H1 (cell line): ENCODE measurements around the gene RNF149. TPM values are rescaled to one million over a fixed set of nuclear protein-coding genes. Genes with fewer than 3 reads are reported as not detected.

Source experiments
- CTCF ChIA-PET: fragments of 300-600 bp; sonication (Branson Sonifier 250); formaldehyde crosslinking; loops from one replicate; lab custom pipeline; 2021; ENCODE audit not compliant: partially characterized antibody; lab: Charles Lee
- POLR2A ChIA-PET: fragments of 300-600 bp; sonication (Branson Sonifier 250); formaldehyde crosslinking; loops from one replicate; lab custom pipeline; 2021; ENCODE audit warnings: inconsistent platforms; ENCODE audit not compliant: partially characterized antibody; lab: Charles Lee
- DNase-seq, 2 experiments: peaks; one replicate each; pipeline versions ENCODE4 v3.0.0 to v3.0.0-alpha.2; 2010 to 2022; ENCODE audit warnings: low spot score in 2 of 2, low read depth in 1 of 2, mixed read lengths in 1 of 2
- FAIRE-seq: peaks from 2 replicates; lab custom pipeline; 2011; peaks lifted over from hg19 to GRCh38; lab: Jason Lieb, UNC
- H2AFZ ChIP-seq: 2 replicates; pipeline ENCODE4 v1.8.1; 2012; ENCODE audit warnings: low read length, inconsistent platforms
- H2AK5ac ChIP-seq: 2 replicates; pipeline ENCODE4 v1.6.1; 2013; ENCODE audit warnings: low read depth, low read length
- H2BK120ac ChIP-seq: replicated peaks from 2 replicates; pipeline ENCODE3; 2013; ENCODE audit warnings: low read depth, low read length, inconsistent platforms
- H2BK12ac ChIP-seq: 2 replicates; pipeline ENCODE4 v1.6.1; 2013; ENCODE audit warnings: low read depth, low read length
- H2BK15ac ChIP-seq: 2 replicates; pipeline ENCODE4 v1.6.1; 2013; ENCODE audit warnings: low read length
- H2BK20ac ChIP-seq: 2 replicates; pipeline ENCODE4 v1.6.1; 2013; ENCODE audit warnings: low read length
- H2BK5ac ChIP-seq: 2 replicates; pipeline ENCODE4 v1.6.1; 2013; ENCODE audit warnings: low read depth, low read length
- H3K14ac ChIP-seq: 2 replicates; pipeline ENCODE4 v1.6.1; 2013; ENCODE audit warnings: inconsistent platforms; ENCODE audit not compliant: insufficient read length
- H3K18ac ChIP-seq: 2 replicates; pipeline ENCODE4 v1.6.1; 2013; ENCODE audit warnings: low read length; ENCODE audit errors: extremely low read depth
- H3K23ac ChIP-seq: 2 replicates; pipeline ENCODE4 v1.6.1; 2013; ENCODE audit warnings: inconsistent platforms; ENCODE audit not compliant: insufficient read length
- H3K23me2 ChIP-seq: 2 replicates; pipeline ENCODE4 v1.6.1; 2013; ENCODE audit warnings: low read depth, low read length
- H3K27ac ChIP-seq: 2 replicates; pipeline ENCODE4 v1.6.1; 2011; ENCODE audit warnings: low read depth, low read length, inconsistent platforms
- H3K27me3 ChIP-seq, 4 experiments: replicated peaks in 1 of 4; 1 replicate in 1 of 4; 2 replicates in 3 of 4; pipeline versions ENCODE4 v1.6.1 to v1.8.1; 2011 to 2013; ENCODE audit warnings: low read length in 3 of 4, mild to moderate bottlenecking in 3 of 4, inconsistent platforms in 2 of 4, mixed read lengths in 2 of 4, moderate library complexity in 1 of 4; ENCODE audit not compliant: control insufficient read depth in 3 of 4, insufficient read depth in 3 of 4; ENCODE audit errors: extremely low read depth in 1 of 4
- H3K36me3 ChIP-seq, 4 experiments: 2 replicates each; pipeline versions ENCODE4 v1.6.1 to v1.8.1; 2011 to 2013; ENCODE audit warnings: mild to moderate bottlenecking in 4 of 4, low read length in 3 of 4, moderate library complexity in 2 of 4, control low read depth in 1 of 4, inconsistent platforms in 1 of 4; ENCODE audit not compliant: insufficient read depth in 4 of 4, control insufficient read depth in 2 of 4
- H3K4ac ChIP-seq: replicated peaks from 2 replicates; pipeline ENCODE3; 2013; ENCODE audit warnings: low read length, low read depth, mixed read lengths, inconsistent platforms; ENCODE audit not compliant: insufficient read length
- H3K4me1 ChIP-seq, 4 experiments: replicated peaks in 1 of 4; 1 replicate in 1 of 4; 2 replicates in 3 of 4; pipeline versions ENCODE4 v1.6.1 to v1.8.1; 2011 to 2013; ENCODE audit warnings: low read length in 3 of 4, inconsistent platforms in 2 of 4, mixed read lengths in 1 of 4; ENCODE audit not compliant: insufficient read depth in 4 of 4, control insufficient read depth in 3 of 4
- H3K4me2 ChIP-seq, 2 experiments: 2 replicates each; pipeline versions ENCODE4 v1.6.1 to v1.8.1; 2011 to 2013; ENCODE audit warnings: low read depth in 2 of 2, low read length in 2 of 2, control low read depth in 1 of 2, inconsistent platforms in 1 of 2, mild to moderate bottlenecking in 1 of 2; ENCODE audit not compliant: insufficient read depth in 1 of 2
- H3K4me3 ChIP-seq, 4 experiments: fragments of 200-600, 300-600 bp in 1 of 4; sonication (generic), shearing (Covaris generic), sonication (Bioruptor Twin) in 1 of 4; 2 replicates each; pipeline versions ENCODE4 v1.5.1 to v1.8.1; 2011 to 2016; ENCODE audit warnings: low read length in 4 of 4, low read depth in 3 of 4, control low read depth in 2 of 4, inconsistent platforms in 2 of 4, mild to moderate bottlenecking in 2 of 4, mixed read lengths in 1 of 4, moderate library complexity in 1 of 4; ENCODE audit not compliant: insufficient read depth in 2 of 4; ENCODE audit errors: extremely low read depth in 1 of 4
- H3K56ac ChIP-seq: replicated peaks from 2 replicates; pipeline ENCODE3; 2013; ENCODE audit warnings: low read depth, mild to moderate bottlenecking, mixed read lengths, low read length, inconsistent platforms; ENCODE audit not compliant: insufficient read length
- H3K79me1 ChIP-seq: 2 replicates; pipeline ENCODE4 v1.6.1; 2013; ENCODE audit warnings: low read depth, low read length, control low read depth
- H3K79me2 ChIP-seq, 2 experiments: 2 replicates each; pipeline versions ENCODE4 v1.6.1 to v1.8.1; 2012 to 2013; ENCODE audit warnings: low read length in 2 of 2, mild to moderate bottlenecking in 2 of 2, inconsistent platforms in 1 of 2; ENCODE audit not compliant: insufficient read depth in 2 of 2, control insufficient read depth in 1 of 2
- H3K9ac ChIP-seq, 4 experiments: replicated peaks in 1 of 4; 1 replicate in 1 of 4; 2 replicates in 3 of 4; pipeline versions ENCODE4 v1.6.1 to v1.8.1; 2011 to 2013; ENCODE audit warnings: low read depth in 3 of 4, low read length in 3 of 4, control low read depth in 2 of 4, mild to moderate bottlenecking in 2 of 4, moderate library complexity in 2 of 4, inconsistent platforms in 1 of 4; ENCODE audit errors: extremely low read depth in 1 of 4
- H3K9me3 ChIP-seq, 2 experiments: 2 replicates each; pipeline versions ENCODE4 v1.6.1 to v1.8.1; 2012 to 2013; ENCODE audit warnings: mild to moderate bottlenecking in 2 of 2, moderate library complexity in 2 of 2, control low read depth in 1 of 2, inconsistent platforms in 1 of 2, low read depth in 1 of 2, low read length in 1 of 2, mixed read lengths in 1 of 2; ENCODE audit not compliant: insufficient read depth in 2 of 2
- H4K20me1 ChIP-seq, 2 experiments: replicated peaks in 1 of 2; 2 replicates each; pipeline versions ENCODE3 to v1.8.1; 2011 to 2013; ENCODE audit warnings: inconsistent platforms in 2 of 2, low read length in 2 of 2, mild to moderate bottlenecking in 1 of 2; ENCODE audit not compliant: insufficient read depth in 2 of 2, control insufficient read depth in 1 of 2
- H4K5ac ChIP-seq: 2 replicates; pipeline ENCODE4 v1.6.1; 2013; ENCODE audit warnings: low read length, low read depth, mixed read lengths, inconsistent platforms; ENCODE audit not compliant: insufficient read length
- H4K8ac ChIP-seq: 2 replicates; pipeline ENCODE4 v1.8.0; 2013; ENCODE audit warnings: mild to moderate bottlenecking, moderate library complexity, low read length, inconsistent platforms; ENCODE audit not compliant: insufficient read depth; ENCODE audit errors: extremely low read depth
- H4K91ac ChIP-seq: replicated peaks from 2 replicates; pipeline ENCODE3; 2013; ENCODE audit warnings: low read length, mixed read lengths, inconsistent platforms; ENCODE audit not compliant: insufficient read length
- CHD2 ChIP-seq: IDR thresholded peaks from 2 replicates; pipeline ENCODE4 v1.6.1; 2012; ENCODE audit warnings: low read length, improper control_type of control experiment
- SIRT6 ChIP-seq: IDR thresholded peaks from one replicate; pipeline ENCODE4 v1.7.1; 2012; ENCODE audit warnings: low read length, inconsistent platforms
- WGBS, 2 experiments: shearing (Covaris generic) in 1 of 2; methylation state at CpG; one replicate each; pipeline versions ENCODE4 v1.1.6 to v1.1.7; 2013 to 2015; ENCODE audit warnings: low lambda C conversion rate in 2 of 2, mixed read lengths in 2 of 2, inconsistent platforms in 1 of 2, low coverage in 1 of 2, missing lambda C conversion rate in 1 of 2; ENCODE audit not compliant: insufficient replicate concordance in 2 of 2, insufficient coverage in 1 of 2, insufficient read length in 1 of 2; ENCODE audit errors: extremely low coverage in 1 of 2, missing lambda C conversion rate in 1 of 2; 5-methylcytosine and 5-hydroxymethylcytosine counted together
- polyA plus RNA-seq, 7 experiments: library from polyadenylated mRNA; depleted of rRNA in 3 of 7; stranded (reverse) in 5 of 7; unstranded in 2 of 7; fragments of >200 nt in 5 of 7; fragments of 200-250 nt in 2 of 7; gene quantifications; 1 replicate in 5 of 7; 2 replicates in 1 of 7; 4 replicates in 1 of 7; pipeline versions ENCODE4 v1.2.1 to v1.2.3, GENCODE V29; 2011 to 2013; ENCODE audit warnings: missing spikeins in 2 of 7, mixed read lengths in 2 of 7
- total RNA-seq: library from RNA; stranded (reverse); fragmentation: NEBNext Ultra II Directional; extraction: Animal tissue kit (Norgen Biotek cat#: 25700); gene quantifications from 2 replicates; pipeline ENCODE4 v1.2.1, GENCODE V29; 2021
- TF ChIP-seq, protein P1 (sequence below), 3 experiments: IDR thresholded peaks; 1 replicate in 2 of 3; 2 replicates in 1 of 3; pipeline versions ENCODE4 v1.5.1 to v1.6.1; 2011; ENCODE audit warnings: low read length in 3 of 3, mild to moderate bottlenecking in 3 of 3, inconsistent platforms in 2 of 3, low read depth in 1 of 3, moderate library complexity in 1 of 3; ENCODE audit not compliant: insufficient read depth in 1 of 3; ENCODE audit errors: control extremely low read depth in 1 of 3

Gene RNF149
- total and polyA plus RNA-seq, 2 of the 8 experiments (the other 6 are each of a cell fraction or from before 2014, with no cell fraction given): 16.6 to 28.2 TPM

DNA sequence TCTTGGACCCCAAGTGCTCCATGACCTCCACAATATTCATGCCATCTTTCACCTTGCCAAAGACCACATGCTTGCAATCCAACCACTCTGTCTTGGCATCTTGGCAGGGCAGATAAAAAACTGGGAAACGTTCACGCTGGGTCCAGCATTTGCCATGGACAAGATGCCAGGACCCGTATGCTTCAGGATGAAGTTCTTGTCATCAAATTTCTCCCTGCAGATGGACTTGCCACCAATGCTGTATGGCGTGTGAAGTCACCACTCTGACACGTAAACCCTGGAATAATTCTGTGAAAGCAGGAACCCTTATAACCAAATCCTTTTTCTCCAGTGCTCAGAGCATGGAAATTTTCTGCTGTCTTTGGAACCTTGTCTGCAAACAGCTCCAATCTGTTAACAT lies 34.4 kb downstream of the RNF149 start:
- Histone ChIP-seq H4K20me1 (peaks cover 0 to 1% of the 10 kb centered on the region in 2 experiments), H3K27me3 (no peaks in the 10 kb centered on the region), H3K23me2 (no peaks in the 10 kb centered on the region), H3K79me2 (no peaks in the 10 kb centered on the region), H2BK12ac (no peak overlapping the region), H2AFZ (no peak overlapping the region), H3K79me1 (no peaks in the 10 kb centered on the region), H2BK5ac (no peak overlapping the region), H3K18ac (no peak overlapping the region), H3K36me3 (peaks cover 0 to 55% (median 7%) of the 10 kb centered on the region in 4 experiments; a peak in 6 of 8 replicates), H2AK5ac (no peak overlapping the region), H4K5ac (no peak overlapping the region), H3K23ac (no peak overlapping the region), H3K27ac (no peak overlapping the region), H3K9me3 (no peaks in the 10 kb centered on the region), H2BK15ac (no peak overlapping the region), H2BK20ac (no peak overlapping the region), H4K8ac (no peak overlapping the region), H3K4ac (no peak overlapping the region), H3K4me2 (no peak overlapping the region), H3K4me1 (no peaks in the 10 kb centered on the region), H3K4me3 (no peak overlapping the region), H3K9ac (no peak overlapping the region), H4K91ac (no peak overlapping the region), H2BK120ac (no peak overlapping the region), H3K56ac (no peak overlapping the region), H3K14ac (no peak overlapping the region)
- WGBS, 2 experiments: 90% methylated on average over 5 of the region's 5 CpGs; no CpG with 5 or more reads in 1 of the 2 experiments
- DNase-seq (no peak), FAIRE-seq (no peak)
- ChIA-PET POLR2A (no interaction called here), CTCF (interaction anchor here (0.7 kb wide), 2 partner anchors 25 to 920 kb away, joined by 3 read pairs; no protein-coding TSS in a partner anchor)
- TF ChIP-seq SIRT6 (no peak), CHD2 (no peak)
- TF ChIP-seq, protein P1, sequence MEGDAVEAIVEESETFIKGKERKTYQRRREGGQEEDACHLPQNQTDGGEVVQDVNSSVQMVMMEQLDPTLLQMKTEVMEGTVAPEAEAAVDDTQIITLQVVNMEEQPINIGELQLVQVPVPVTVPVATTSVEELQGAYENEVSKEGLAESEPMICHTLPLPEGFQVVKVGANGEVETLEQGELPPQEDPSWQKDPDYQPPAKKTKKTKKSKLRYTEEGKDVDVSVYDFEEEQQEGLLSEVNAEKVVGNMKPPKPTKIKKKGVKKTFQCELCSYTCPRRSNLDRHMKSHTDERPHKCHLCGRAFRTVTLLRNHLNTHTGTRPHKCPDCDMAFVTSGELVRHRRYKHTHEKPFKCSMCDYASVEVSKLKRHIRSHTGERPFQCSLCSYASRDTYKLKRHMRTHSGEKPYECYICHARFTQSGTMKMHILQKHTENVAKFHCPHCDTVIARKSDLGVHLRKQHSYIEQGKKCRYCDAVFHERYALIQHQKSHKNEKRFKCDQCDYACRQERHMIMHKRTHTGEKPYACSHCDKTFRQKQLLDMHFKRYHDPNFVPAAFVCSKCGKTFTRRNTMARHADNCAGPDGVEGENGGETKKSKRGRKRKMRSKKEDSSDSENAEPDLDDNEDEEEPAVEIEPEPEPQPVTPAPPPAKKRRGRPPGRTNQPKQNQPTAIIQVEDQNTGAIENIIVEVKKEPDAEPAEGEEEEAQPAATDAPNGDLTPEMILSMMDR (IDR thresholded peaks at IDR 0.05; ENCODE audit: control extremely low read depth in 1 of 3, insufficient read depth in 1 of 3, low read depth in 1 of 3, low read length in 3 of 3): no peak
